IPS DF 4.7 (cell line): ENCODE measurements around the gene CD302.
"Not testable (repeated sequence)": the region's sequence is repeated elsewhere in the genome, so short reads cannot be mapped to it uniquely, and the experiment has no call there.

Experiments used
- DNase-seq: peaks from one replicate; pipeline ENCODE4 v3.0.0-alpha.2; 2013; ENCODE audit warnings: low spot score; ENCODE audit errors: extremely low read depth

The CD302 gene

GRCh38 chr2:159755014-159755413 is 43.0 kb downstream of the CD302 start:
- no peak for DNase-seq

GRCh38 chr2:159753797-159754196 is 44.2 kb downstream of the CD302 start:
- no peak for DNase-seq

- no peak for DNase-seq
Measured at GRCh38 chr2:159750873-159751272, 47.1 kb downstream of the CD302 start.

GRCh38 chr2:159748089-159748488 is 49.9 kb downstream of the CD302 start:
- DNase-seq = no peak

- not testable (repeated sequence) for DNase-seq
Measured at GRCh38 chr2:159745237-159745636, 52.8 kb downstream of the CD302 start.

GRCh38 chr2:159744363-159744762 is 53.6 kb downstream of the CD302 start:
- no peak for DNase-seq

- no peak for DNase-seq
Measured at GRCh38 chr2:159742846-159743245, 55.2 kb downstream of the CD302 start.

- DNase-seq = no peak
Measured at GRCh38 chr2:159738509-159739390, 59.3 kb downstream of the CD302 start.

- DNase-seq = no peak
Measured at GRCh38 chr2:159737917-159738296, 60.1 kb downstream of the CD302 start.

- no peak for DNase-seq
Measured at GRCh38 chr2:159737292-159737916, 60.6 kb downstream of the CD302 start.

GRCh38 chr2:159736048-159736447 is 62.0 kb downstream of the CD302 start:
- no peak for DNase-seq

GRCh38 chr2:159735648-159736047 is 62.4 kb downstream of the CD302 start:
- no peak for DNase-seq

- no peak for DNase-seq
Measured at GRCh38 chr2:159728629-159729028, 69.4 kb downstream of the CD302 start.

GRCh38 chr2:159725713-159726112 is 72.3 kb downstream of the CD302 start:
- no peak for DNase-seq

GRCh38 chr2:159724795-159725572 is 73.0 kb downstream of the CD302 start:
- DNase-seq = not testable (repeated sequence)

GRCh38 chr2:159722580-159722979 is 75.4 kb downstream of the CD302 start:
- DNase-seq = no peak

- DNase-seq = no peak
Measured at GRCh38 chr2:159720676-159721075, 77.3 kb downstream of the CD302 start.
